HG02884 (cell line): ENCODE data around the gene EDC3.

Experiments used
- ATAC-seq: cut with Tn5 transposase; IDR thresholded peaks from one replicate; pipeline ENCODE4 v1.9.1; 2021; ENCODE audit warnings: mild to moderate bottlenecking, moderate library complexity; ENCODE audit not compliant: unreplicated experiment

EDC3 gene

DNA sequence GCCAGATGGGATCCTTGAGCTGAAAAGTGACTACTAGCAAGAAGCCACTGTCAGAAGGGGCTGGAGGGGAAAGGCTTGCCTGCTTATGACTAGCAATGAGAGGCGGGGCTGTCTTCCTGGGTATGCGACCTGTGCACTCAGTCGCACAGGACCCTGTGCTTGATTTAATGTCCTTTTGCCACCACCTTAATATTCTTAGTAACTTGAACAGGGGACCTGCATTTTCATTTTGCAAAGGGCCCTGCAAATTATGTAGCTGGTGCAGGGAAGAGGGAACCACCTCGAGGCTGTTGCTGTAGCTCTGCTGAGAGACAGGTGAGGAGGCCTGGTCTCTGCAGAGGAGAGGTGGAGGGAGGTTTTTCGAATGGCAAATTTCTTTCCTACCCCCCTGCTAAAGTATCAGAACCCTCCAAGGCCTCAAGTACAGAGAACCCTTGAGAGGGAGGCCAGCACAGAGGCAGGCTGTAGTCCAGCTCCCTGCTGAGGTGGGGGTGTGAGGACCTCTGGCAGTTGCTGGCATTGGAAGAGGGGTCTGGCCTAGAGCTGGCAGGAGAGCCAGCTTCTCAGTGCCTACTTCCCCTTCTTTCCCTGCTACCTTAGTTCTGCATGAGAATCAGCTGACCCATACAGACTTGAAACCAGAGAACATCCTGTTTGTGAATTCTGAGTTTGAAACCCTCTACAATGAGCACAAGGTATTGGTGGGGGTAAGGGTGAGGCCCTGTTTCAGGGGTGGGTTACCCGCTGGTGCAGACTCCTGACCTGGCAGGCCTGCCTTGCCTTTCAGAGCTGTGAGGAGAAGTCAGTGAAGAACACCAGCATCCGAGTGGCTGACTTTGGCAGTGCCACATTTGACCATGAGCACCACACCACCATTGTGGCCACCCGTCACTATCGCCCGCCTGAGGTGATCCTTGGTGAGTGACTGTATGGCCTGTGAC lies 68.8 kb downstream of the EDC3 start:
- ATAC-seq = no peak

DNA sequence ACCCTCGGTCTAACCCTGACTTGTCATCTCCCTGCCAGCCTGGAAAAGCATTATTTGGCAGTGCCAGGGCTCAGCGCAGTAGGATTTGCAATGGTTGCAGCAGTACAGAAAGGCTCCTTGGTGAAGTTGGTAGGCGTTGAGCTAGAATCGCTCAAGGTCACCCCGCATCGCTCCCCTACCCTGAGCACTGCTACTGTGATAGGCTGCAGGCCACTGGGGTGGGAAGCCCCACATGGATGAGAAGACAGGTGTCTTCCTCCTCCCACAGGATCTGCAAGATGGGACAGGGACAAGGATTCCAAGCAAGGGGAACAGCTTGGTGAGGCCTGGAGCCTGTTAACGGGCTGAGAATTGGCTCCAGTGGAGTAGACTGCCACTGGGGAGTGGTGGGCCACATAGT lies 69.5 kb downstream of the EDC3 start:
- ATAC-seq = no peak

DNA sequence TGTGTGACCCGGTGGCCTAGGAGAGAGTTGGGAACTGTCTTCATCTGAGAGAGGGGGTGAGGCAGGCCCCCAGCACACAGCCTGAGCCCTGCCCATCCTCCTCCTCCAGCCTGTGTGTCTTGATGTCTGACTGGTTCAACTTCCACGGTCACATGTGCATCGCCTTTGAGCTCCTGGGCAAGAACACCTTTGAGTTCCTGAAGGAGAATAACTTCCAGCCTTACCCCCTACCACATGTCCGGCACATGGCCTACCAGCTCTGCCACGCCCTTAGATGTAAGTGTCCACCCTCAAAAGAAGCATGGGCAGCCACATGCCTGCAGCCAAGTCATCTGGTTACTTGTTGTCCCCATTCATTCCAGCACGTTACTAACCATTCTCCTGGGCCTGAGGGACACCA lies 70.1 kb downstream of the EDC3 start:
- no peak for ATAC-seq

DNA sequence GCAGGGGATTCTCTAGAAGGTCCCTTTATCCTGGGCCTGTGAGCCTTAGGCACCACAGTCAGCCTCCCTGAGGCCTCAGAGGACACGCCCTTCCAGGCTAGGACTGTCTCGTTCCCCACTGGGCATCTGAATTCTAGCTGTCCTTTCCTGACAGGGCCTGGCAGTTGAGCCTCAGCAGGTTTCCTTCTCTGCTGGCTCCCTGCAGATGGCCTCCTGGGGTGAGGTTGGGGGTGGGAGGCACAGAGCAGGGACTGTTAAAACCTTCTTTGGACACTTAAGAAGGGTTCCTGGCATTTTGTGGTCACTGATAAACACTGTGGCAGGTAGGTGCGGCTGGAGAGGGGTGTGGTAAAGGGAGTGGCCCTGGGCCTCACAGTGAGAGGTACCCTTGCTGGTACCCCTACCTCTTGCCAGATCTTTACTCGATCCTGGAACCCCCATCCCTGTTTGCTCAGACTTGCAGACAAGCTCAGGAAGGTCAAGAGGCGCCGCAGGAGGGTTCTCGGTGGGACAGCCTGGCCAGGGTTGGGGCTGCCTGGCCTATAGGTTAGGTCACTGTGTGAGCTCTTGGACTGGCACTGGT lies 71.7 kb downstream of the EDC3 start:
- no peak for ATAC-seq

DNA sequence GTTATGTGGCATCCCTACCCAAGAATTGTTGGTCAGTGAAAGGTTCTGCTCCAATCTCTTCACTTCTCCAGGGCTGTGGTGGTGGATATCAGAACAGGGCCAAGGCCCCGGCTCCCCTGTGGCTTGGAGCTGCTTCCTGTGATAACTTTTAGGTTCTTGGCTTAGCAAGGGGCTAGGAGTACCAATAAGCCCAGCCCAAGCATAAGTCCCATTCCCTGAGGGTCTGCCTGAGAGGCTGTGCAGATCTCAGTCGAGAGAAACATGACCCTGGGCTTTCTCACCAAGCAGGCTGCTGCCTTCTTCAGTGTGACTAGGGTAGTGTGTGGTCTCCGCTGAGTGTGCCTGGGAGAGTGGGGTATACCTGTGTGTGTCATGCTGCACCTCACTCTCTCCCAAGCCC lies 73.1 kb downstream of the EDC3 start:
- ATAC-seq = no peak

DNA sequence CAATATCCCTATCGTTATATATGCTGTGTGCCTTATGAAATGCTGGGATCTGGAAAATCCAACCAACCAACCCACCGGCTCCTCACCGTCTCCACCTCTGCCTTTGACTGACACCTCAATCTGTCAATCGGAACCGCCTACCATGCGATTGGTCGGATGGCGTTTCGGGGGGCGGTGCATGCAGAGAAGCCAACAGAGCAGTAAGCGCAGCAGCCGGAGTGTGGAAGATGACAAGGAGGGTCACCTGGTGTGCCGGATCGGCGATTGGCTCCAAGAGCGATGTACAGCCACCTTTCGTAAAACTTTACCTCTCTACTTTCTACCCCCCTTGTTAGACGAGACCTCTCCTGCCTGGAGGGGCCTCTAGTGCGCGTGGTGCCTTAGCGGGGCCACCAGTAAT lies 73.9 kb downstream of the EDC3 start:
- no peak for ATAC-seq

DNA sequence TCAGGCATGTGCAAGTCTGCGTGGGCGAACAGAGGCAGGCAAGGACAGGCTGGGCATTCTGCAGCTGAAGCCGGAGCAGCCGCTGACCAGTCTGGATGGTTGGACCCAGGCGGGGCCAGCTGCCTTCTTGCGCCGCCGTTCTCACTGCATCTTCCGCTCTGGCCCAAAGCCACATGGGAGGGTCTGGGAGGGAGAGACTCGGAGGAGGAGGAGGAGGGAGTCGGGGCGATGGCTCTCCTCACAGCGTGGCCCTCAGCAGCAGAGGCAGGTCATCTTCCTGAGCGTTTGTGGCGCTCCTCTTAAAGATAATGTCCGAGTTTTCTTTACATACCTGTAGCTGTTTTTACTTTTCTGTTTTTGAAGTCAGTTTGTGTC lies 74.3 kb downstream of the EDC3 start:
- no peak for ATAC-seq

DNA sequence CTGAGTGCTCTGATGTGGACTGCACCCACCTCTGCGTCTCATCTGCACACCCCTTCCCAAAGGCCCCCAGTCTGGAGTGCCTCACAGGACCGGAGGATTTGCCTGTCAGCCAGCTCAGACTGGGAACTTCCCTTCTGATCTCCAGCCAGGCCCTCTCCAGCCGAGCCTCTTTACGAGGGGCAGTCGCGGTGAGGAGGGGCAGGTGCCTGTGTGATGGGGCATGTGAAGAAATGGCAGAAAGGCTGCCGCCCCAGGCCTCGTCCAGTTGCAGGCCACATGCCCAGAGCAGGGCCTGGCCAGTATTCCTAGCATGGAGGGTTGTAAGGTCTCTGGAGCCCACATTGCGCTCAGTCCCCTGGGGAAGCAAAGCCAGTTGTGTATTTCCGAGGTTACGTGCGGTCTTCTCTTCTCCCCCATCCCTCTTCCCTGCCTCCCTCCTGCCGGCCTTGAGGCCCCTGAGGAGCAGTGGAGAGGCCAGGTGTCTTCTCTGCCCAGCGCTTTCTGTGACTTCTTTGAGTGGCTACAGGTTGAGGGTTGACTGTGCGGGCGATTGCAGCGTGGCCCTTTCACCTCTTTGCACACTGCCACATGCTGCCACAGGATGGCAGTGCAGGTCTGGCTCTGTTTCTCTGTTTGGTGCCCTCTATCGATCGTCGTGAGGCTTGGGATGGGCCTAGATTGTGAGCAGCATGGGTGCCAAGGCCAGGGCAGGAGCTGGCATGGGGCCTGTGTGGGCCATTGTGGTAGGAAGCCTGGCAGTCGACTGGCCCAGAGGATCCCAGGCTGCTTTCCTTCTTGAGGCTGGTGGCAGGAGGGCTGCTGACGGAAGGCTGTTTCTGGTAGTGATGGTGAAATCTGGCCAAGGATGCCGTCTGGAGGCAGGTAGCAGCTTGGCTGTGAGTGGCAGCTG lies 74.9 kb downstream of the EDC3 start:
- no peak for ATAC-seq

DNA sequence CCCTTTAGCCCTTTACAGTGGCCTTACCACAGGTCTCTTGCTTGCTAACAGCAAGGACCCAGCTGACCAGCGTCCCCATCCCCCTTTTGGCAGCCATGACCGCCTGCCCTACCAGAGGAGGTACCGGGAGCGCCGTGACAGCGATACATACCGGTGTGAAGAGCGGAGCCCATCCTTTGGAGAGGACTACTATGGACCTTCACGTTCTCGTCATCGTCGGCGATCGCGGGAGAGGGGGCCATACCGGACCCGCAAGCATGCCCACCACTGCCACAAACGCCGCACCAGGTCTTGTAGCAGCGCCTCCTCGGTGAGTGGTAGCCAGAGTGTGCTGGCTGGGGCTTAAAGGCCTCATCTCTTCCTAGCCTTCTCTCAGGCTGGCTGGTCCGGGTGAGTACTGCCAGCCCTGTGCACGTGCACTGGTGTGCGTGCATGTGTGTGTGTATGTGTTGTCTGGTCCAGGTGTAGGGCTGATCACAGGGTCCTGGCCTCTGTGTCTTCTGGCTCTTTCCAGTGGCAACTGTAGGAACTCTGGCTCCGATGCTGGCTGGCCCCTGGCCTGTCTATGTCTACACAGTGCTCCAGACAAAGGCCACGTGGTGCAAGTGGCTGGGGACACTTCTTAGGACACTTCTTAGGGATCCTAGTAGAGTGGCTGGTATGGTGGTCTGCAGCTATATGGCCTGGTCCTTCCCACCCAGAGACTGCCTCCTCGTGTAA lies 75.7 kb downstream of the EDC3 start:
- no peak for ATAC-seq

DNA sequence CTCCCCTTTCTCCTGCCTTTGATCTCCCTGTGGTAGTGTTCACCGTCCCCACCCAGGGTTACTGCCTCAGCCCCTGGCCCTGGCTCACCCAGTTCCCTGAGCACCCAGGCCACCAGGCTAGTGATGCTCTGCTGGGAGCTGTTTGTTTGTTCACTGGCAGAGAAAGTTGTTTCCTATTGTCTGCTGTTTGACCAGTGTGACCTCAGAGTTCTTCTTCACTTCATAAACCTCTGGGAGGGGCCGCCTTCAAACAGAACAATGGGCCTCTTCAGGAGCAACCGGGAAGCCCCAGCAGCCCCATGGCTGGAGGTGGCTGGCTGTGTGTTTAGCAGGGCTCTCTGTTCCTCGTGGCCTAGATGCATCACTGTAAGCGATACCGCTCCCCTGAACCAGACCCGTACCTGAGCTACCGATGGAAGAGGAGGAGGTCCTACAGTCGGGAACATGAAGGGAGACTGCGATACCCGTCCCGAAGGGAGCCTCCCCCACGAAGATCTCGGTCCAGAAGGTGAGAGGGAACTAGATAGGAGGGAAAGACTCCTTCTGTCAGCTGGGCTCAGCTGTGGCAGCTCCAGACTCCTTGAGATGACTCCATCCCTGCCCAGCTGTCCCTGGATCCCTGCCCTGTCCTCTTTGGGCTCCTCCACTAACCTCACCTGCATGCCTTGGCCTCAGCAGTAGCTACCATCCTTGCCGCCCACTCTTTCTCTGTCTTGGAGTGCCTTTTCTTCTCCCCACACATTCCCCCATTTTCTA lies 76.8 kb downstream of the EDC3 start:
- no peak for ATAC-seq

DNA sequence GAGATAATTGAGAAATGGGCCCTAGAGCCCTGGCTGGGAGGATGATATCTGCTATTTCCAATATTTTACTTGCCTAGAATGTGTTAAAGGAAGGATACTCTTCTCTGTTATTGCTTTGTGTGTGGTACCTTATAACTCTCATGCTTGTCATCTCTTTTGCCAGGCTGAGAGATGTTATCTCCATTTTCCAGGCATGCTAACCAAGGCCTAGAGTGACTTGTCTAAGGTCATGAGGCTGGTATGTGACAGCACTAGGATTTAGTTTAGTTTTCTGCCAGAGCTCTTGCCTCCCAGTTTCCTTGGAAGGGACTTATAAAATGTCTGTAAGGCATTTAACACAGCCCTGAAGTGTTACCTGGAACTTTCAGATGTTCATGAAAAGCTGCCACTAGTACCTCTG lies 78.8 kb downstream of the EDC3 start:
- no peak for ATAC-seq

DNA sequence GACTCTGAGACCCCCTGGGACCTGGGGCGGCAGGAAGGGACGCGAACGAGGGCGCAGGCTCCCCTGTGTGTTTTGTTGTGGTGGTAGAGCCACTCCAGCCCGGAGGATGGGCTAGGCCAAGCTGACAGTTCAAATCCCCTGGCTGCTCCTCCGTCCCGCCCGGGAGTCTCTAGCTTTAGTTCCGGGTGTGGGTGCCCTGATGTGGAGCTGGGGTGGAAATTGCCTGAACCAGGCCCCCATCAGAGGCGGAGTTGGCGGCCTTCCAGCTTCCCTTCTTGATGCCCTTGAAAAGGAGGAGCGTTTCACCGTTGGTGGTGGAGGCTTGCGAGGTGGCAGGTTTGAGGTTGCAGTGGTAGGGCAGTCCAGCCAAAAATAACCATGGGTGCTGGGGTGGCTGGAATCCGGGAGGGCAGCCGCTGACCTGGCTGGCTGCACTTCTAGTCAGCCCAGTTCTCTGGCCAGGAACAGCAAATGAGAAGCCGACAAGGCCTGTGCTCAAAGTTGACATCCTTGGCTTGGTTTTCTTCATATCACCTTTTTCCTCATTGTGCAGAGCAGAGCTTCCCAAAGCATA lies 79.4 kb downstream of the EDC3 start:
- ATAC-seq = no peak

DNA sequence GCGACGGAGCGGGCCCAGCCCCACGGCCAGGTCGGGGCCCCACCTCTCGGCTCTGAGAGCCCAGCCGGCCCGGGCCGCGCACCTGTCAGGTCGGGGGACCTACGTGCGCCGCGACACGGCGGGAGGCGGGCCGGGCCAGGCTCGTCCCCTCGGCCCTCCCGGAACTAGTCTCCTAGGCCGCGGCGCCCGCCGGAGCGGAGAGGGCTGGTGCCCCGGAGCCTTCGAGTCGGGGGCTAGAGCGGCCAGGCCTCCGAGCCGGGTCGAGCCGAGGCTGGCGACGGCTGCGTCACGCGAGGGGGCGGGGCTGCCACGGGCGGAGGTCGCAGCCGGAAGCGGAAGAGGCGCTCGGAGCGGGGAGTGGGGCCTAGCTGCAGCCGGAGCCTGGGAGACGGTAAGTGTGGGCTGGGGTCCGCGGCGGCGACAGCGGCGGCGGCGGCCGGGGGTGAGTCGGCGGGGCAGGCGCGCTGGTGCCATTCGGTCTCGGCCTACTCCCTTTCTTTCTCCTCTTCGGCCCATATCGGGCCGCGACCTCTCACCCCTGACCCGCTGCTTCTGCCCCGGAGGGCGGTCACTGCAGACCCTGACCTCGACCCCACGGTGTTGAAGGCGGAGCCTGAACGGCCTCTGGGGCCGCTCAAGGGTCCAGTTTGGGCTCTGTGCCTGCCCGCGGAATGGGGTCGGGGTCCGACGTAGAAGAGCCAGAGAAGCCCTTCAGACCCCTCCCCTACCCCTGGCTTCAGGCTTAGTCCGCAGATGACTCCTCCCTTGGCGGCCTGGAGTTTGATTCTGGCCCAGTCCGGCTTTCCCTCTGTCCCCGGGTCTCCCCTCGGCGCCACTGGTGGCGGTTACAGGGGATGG lies 80.1 kb downstream of the EDC3 start, which contains the start of gene CLK3:
CLK3 (plus strand) TSS at position 329 of the 858 bp plus-strand sequence. CDS start 3,361 bp downstream, outside the sequence.
- peak; percentile 73 for ATAC-seq

DNA sequence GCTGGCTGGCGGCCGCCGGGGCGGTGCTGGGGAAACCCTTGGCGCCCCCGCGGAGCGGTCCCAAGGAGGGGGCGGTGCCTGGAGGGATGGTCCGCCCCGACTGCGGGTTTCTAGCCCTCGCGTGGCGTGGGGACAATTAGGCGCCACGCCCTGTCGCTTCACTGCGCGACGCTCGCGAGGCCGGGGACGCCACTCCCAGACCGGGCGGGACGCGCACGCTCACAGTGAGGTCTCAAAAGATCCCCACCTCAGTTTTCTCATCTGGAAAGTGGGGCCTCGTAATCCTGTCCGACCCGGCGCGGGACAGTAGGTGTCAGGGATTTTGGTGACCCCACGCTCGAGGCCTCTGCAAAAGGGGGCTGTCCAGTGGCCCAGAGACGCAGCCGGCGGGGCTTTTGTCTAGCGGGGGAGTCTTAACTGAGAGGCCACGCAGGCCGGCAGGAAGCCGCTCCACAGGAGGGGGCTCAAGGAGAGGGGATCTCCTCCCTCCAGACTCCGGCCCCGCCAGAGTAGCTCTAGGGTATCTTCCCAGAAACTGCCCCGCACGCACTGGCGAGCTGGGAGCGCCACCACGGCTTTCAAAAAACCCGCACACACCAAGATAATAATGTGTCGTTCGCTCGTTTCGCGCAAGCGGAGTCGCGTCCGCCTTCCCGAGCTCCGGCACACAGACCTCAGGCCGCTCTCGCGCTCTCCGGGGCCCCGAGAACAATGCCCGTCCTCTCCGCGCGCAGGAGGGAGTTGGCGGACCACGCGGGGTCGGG lies 80.9 kb downstream of the EDC3 start:
- ATAC-seq = peak; percentile 41

DNA sequence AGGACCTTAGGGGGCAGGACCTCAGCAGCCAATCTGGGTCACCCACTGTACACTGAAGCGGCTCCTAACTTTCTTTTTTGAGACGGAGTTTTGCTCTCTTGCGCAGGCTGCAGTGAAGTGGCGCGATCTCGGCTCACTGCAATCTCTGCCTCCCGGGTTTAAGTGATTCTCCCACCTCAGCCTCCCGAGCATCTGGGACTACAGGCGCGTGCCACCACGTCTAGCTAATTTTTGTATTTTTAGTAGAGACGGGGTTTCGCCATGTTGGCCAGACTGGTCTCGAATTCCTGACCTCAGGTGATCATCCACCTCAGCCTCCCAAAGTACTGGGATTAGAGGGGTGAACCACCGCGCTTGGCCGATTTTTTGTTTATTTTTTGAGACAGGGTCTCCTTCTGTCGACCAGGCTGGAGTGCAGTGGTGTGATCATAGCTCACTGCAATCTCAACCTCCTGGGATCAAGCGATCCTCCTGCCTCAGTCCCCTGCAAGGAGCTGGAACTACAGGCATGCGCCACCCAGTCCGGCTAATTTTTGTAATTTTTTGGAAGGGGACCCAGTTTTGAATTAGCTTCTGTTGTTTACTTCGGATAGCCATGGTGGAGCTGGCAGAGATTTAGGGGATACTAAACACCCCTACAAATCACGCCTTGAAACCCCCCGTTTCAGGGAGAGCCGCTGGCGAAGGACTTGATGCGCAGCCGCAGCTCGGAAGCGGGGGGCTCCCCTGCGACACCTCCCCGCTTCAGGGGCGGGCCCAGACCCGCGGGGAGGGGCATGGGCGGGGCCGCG lies 81.7 kb downstream of the EDC3 start:
- ATAC-seq = no peak

DNA sequence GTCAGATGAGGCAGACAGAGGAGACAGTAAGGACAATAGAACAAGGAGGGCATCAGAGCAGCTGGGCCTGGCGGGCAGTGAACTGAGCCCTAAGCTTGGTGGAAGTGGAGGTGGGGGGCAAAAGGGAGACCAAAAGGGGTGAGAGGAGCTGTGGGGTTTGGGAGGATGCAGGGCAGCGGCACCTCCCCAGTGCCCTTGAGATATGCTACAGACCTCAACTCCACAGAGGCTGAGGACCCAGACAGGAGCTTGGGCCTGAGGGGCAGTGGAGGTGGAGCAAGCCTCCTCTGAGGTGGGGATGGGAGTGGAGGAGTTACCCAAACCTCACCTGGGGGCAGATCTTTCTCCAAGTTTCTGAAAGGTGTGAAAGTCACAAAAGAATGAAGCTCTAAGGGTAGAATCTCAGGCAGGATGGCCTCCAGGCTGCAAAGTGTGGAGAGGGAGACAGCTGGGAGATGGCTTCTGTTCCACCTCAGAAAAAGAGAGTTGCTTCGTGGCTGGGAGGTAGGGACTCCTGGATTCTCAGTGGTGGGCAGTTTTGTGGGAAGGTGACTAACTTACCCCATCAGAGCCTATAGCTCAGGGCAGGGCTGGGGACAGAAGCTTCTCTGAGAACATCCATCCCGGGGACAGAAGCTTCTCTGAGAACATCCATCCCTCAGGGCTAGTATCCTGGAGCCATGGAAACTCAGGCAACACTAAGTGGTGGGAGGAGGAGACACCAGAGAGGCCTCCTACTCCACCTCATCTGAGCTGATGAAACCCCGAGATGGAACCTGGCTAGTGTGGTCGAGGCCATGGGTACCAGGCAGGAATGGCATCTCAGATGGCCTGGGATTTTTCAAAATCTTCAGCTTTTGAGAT lies 82.5 kb downstream of the EDC3 start:
- ATAC-seq = no peak
